Activated CD8-positive, alpha-beta T cell treated with anti-CD3 and anti-CD28 coated beads for 36 hours (primary cell): ENCODE results near the gene KCNS3. TPM values are rescaled to one million over a fixed set of nuclear protein-coding genes. Genes with fewer than 3 reads are reported as not detected.

Experiments used
- ATAC-seq: fragments of 200-7000 bp; cut with Tn5 transposase; one replicate; pipeline ENCODE4 v1.10.0; 2021; ENCODE audit warnings: mild to moderate bottlenecking, moderate library complexity
- CTCF ChIA-PET: fragments of 350-600 bp; sonication (Branson Sonifier 250); formaldehyde crosslinking; loops from one replicate; lab custom pipeline; 2021; ENCODE audit warnings: antibody characterized with exemption; lab: Charles Lee
- POLR2A ChIA-PET: fragments of 350-600 bp; sonication (Branson Sonifier 250); formaldehyde crosslinking; loops from one replicate; lab custom pipeline; 2021; ENCODE audit warnings: antibody characterized with exemption; lab: Charles Lee
- DNase-seq: peaks from one replicate; pipeline ENCODE4 v3.0.0-alpha.2; 2020
- H3K27ac Mint-ChIP-seq: one replicate; pipeline ENCODE4 v1.8.0; 2021; ENCODE audit warnings: mild to moderate bottlenecking, mixed read lengths
- H3K27me3 Mint-ChIP-seq: one replicate; pipeline ENCODE4 v1.8.0; 2021; ENCODE audit warnings: mixed read lengths
- H3K36me3 Mint-ChIP-seq: one replicate; pipeline ENCODE4 v1.8.0; 2021; ENCODE audit warnings: low read depth, mixed read lengths
- H3K4me1 Mint-ChIP-seq: one replicate; pipeline ENCODE4 v1.8.0; 2021; ENCODE audit warnings: low read depth, mixed read lengths
- H3K4me3 Mint-ChIP-seq: one replicate; pipeline ENCODE4 v1.8.0; 2021; ENCODE audit warnings: mild to moderate bottlenecking, moderate library complexity, mixed read lengths
- H3K9me3 Mint-ChIP-seq: one replicate; pipeline ENCODE4 v1.8.0; 2021; ENCODE audit warnings: mixed read lengths
- CTCF ChIP-seq: fragments of 200-600 bp; IDR thresholded peaks from one replicate; pipeline ENCODE4 v1.8.0; 2022; ENCODE audit warnings: antibody characterized with exemption, mild to moderate bottlenecking
- intact Hi-C: fragments of 100-400 bp; cut with micrococcal nuclease; formaldehyde crosslinking; loops from one replicate; pipeline ENCODE4 v1.10.0; 2022
- total RNA-seq, 2 experiments: library from RNA; stranded (reverse); gene quantifications; one replicate each; pipeline ENCODE4 v1.2.3, GENCODE V29; 2021

KCNS3 gene
- total RNA-seq, 2 experiments from 2014 or later, result not detected

DNA sequence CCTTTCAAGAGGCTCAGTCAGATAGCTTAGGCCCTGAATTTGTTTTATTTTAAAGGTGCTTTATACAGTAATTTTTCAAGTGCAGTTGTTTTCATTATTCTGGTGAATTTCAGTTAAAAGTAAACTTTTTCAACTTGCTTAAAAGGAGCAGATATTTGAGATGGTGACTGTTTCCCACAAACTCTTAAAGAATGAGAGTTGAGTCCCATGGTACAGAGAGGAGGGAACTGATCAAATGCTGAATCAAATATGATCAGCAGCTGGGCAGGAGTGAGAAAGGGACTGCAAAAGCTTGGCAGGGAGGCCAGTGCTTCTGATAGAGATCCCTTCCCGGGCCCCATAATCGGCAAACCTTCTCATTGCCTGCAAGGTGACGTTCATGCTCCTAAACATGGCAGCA, 91.2 kb downstream of the KCNS3 start:
- CTCF ChIA-PET, result no interaction called here
- POLR2A ChIA-PET, result no interaction called here
- Mint-ChIP-seq H3K9me3 (no peaks in the 10 kb centered on the region), H3K4me1 (no peaks in the 10 kb centered on the region), H3K36me3 (no peaks in the 10 kb centered on the region), H3K4me3 (no peak overlapping the region), H3K27me3 (peaks cover 2% of the 10 kb centered on the region), H3K27ac (no peak overlapping the region)
- TF ChIP-seq CTCF, result no peak
- intact Hi-C loops, result no loop called here
- no peak for ATAC-seq
- no peak for DNase-seq

GRCh38 chr2:17971531-17972125, 93.2 kb downstream of the KCNS3 start:
- Mint-ChIP-seq H3K27ac (no peak overlapping the region), H3K36me3 (no peaks in the 10 kb centered on the region), H3K27me3 (peaks cover 2% of the 10 kb centered on the region), H3K4me1 (no peaks in the 10 kb centered on the region), H3K4me3 (no peak overlapping the region), H3K9me3 (no peaks in the 10 kb centered on the region)
- POLR2A ChIA-PET, result interaction anchor here (0.6 kb wide), 1 partner anchor 404 kb away, joined by 3 read pairs; no protein-coding TSS in a partner anchor
- TF ChIP-seq CTCF, result no peak
- CTCF ChIA-PET, result no interaction called here
- DNase-seq (no peak), ATAC-seq (no peak)
- intact Hi-C loops, result no loop called here

DNA sequence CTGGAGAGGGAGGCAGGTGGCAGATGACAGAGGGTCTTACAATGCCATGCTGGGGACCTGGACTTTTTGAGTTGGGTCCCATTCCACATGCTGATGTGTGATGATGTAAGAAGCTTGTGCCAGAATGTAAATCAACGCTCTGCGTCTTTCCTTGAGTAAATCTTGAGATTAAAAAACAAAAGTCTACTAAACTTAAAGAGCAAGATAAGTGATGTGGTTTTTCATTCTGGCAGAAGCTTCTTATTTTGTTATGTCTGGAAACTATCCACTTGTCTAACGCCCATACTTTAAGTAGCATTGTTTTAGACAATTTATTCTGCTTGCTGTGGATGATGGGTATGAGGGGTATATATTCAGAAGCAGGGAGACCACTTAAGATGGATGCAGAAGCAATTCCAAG, 94.5 kb downstream of the KCNS3 start:
- H3K27me3 Mint-ChIP-seq, result peaks cover 2% of the 10 kb centered on the region
- no peak overlapping the region for H3K4me3 Mint-ChIP-seq
- H3K9me3 Mint-ChIP-seq, result no peaks in the 10 kb centered on the region
- DNase-seq, result no peak
- ATAC-seq, result no peak
- ChIA-PET POLR2A (no interaction called here), CTCF (no interaction called here)
- no peak overlapping the region for H3K27ac Mint-ChIP-seq
- H3K4me1 Mint-ChIP-seq, result no peaks in the 10 kb centered on the region
- intact Hi-C loops, result no loop called here
- H3K36me3 Mint-ChIP-seq, result no peaks in the 10 kb centered on the region
- TF ChIP-seq CTCF, result no peak

- Mint-ChIP-seq H3K4me3 (no peak overlapping the region), H3K9me3 (no peaks in the 10 kb centered on the region), H3K36me3 (no peaks in the 10 kb centered on the region), H3K4me1 (no peaks in the 10 kb centered on the region), H3K27ac (no peak overlapping the region), H3K27me3 (peaks cover 2% of the 10 kb centered on the region)
- ATAC-seq (no peak), DNase-seq (no peak)
- POLR2A ChIA-PET, result no interaction called here
- intact Hi-C loops, result no loop called here
- CTCF ChIA-PET, result no interaction called here
- no peak for TF ChIP-seq CTCF
These were observed 96.9 kb downstream of the KCNS3 start for GRCh38 chr2:17975401-17975800.

DNA sequence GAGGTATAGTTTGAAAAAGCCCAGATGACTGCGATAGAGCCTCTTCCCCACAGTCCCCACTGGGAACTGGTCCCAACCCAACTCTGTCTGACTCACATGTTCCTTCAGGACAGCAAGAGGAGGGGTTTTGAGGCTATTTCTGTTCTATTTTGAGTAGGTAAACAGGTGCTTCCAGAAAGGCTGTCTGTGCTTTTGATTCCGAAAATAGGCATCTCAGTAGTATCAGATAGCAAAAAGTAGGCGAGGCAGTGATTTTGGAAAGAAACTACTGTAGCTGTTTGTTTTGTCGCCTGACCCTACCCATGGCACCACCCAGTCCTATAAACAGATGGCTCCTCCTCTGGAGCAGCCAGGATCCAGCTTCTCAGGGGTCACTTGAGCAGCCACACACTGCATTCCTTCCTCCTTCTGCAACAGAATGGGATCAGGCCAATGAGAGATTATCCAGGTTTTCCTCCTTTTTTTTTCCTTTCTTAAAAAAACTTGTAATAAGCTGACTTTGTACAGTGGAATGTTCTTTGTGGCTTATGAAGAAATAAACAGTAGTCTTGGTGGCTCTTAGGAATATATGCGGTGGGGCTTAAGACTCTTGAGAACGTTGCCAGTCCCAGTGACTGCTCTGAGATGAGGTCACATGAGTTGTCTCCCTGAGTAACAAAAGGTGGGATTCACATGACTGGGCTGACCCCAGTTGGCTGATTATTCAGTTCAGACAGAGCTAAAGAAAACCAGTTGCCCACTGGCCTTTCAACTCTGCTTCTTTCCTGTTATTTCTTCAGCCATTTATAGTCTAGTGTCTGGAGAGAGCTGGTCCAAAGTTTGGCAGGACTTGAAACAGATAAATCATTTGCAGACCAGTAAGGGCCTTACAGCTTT, 98.6 kb downstream of the KCNS3 start:
- Mint-ChIP-seq H3K27ac (no peak overlapping the region), H3K9me3 (no peaks in the 10 kb centered on the region), H3K4me1 (no peaks in the 10 kb centered on the region), H3K4me3 (no peak overlapping the region), H3K27me3 (peaks cover 2% of the 10 kb centered on the region), H3K36me3 (no peaks in the 10 kb centered on the region)
- intact Hi-C loops, result no loop called here
- DNase-seq, result no peak
- no peak for TF ChIP-seq CTCF
- ATAC-seq, result no peak
- ChIA-PET POLR2A (interaction anchor here (0.7 kb wide), 1 partner anchor 257 kb away, joined by 3 read pairs; no protein-coding TSS in a partner anchor), CTCF (no interaction called here)
